WTC11 (cell line): ENCODE results near the gene TAS1R1. TPM values are rescaled to one million over a fixed set of nuclear protein-coding genes. Genes with fewer than 3 reads are reported as not detected.

ENCODE experiments used
- ATAC-seq: fragments of 200-7000 bp; cut with Tn5 transposase; 2 replicates; pipeline ENCODE4 v1.10.0; 2021; ENCODE audit warnings: mild to moderate bottlenecking, moderate library complexity
- CTCF ChIA-PET: fragments of 300-600 bp; sonication (Branson Sonifier 250); formaldehyde crosslinking; loops from one replicate; lab custom pipeline; 2021; ENCODE audit warnings: antibody characterized with exemption; lab: Charles Lee
- POLR2A ChIA-PET: fragments of 350-600 bp; sonication (Branson Sonifier 250); formaldehyde crosslinking; loops from one replicate; lab custom pipeline; 2021; ENCODE audit warnings: antibody characterized with exemption; lab: Charles Lee
- DNase-seq: peaks from one replicate; pipeline ENCODE4 v3.0.0; 2021; ENCODE audit warnings: low spot score
- H3K27ac Mint-ChIP-seq: 2 replicates; pipeline ENCODE4 v1.8.0; 2021; ENCODE audit warnings: mixed read lengths
- H3K27me3 Mint-ChIP-seq: 2 replicates; pipeline ENCODE4 v1.8.0; 2021; ENCODE audit warnings: low read depth, mild to moderate bottlenecking, moderate library complexity, mixed read lengths
- H3K36me3 Mint-ChIP-seq: 2 replicates; pipeline ENCODE4 v1.8.0; 2021; ENCODE audit warnings: mixed read lengths
- H3K4me1 Mint-ChIP-seq: 2 replicates; pipeline ENCODE4 v1.8.0; 2022; ENCODE audit warnings: mixed read lengths
- H3K4me3 Mint-ChIP-seq: 2 replicates; pipeline ENCODE4 v1.8.0; 2021; ENCODE audit warnings: mild to moderate bottlenecking, moderate library complexity, mixed read lengths
- H3K9me3 Mint-ChIP-seq: 2 replicates; pipeline ENCODE4 v1.8.0; 2021; ENCODE audit warnings: mixed read lengths
- ATF1 ChIP-seq: sonication (generic); formaldehyde crosslinking; IDR thresholded peaks from 2 replicates; pipeline ENCODE4 v1.8.1; 2023; ENCODE audit warnings: mild to moderate bottlenecking, moderate library complexity, missing genetic modification reagents
- ESRRA ChIP-seq: sonication (generic); formaldehyde crosslinking; IDR thresholded peaks from 2 replicates; pipeline ENCODE4 v1.8.1; 2022; ENCODE audit warnings: mild to moderate bottlenecking, missing genetic modification reagents, borderline replicate concordance
- GRHL2 ChIP-seq: fragments of 250-450 bp; sonication (Bioruptor Pico); IDR thresholded peaks from 2 replicates; pipeline ENCODE4 v1.8.0; 2022; ENCODE audit warnings: mild to moderate bottlenecking, moderate library complexity; ENCODE audit not compliant: insufficient replicate concordance, severe bottlenecking
- MYBL2 ChIP-seq: sonication (generic); formaldehyde crosslinking; IDR thresholded peaks from 2 replicates; pipeline ENCODE4 v1.8.1; 2023; ENCODE audit warnings: mild to moderate bottlenecking, moderate library complexity, missing genetic modification reagents
- PRRX2 ChIP-seq: fragments of 250-450 bp; sonication (Bioruptor Pico); IDR thresholded peaks from 2 replicates; pipeline ENCODE4 v1.8.0; 2021; ENCODE audit warnings: mild to moderate bottlenecking
- TEAD1 ChIP-seq: sonication (generic); formaldehyde crosslinking; IDR thresholded peaks from 2 replicates; pipeline ENCODE4 v1.8.0; 2022; ENCODE audit warnings: mild to moderate bottlenecking, missing genetic modification reagents
- total RNA-seq: library from RNA; stranded (reverse); gene quantifications from 3 replicates; pipeline ENCODE4 v1.2.3, GENCODE V29; 2021
- TF ChIP-seq, protein P1 (sequence below): sonication (generic); formaldehyde crosslinking; IDR thresholded peaks from 2 replicates; pipeline ENCODE4 v1.8.0; 2022; ENCODE audit warnings: mild to moderate bottlenecking, missing genetic modification reagents
- TF ChIP-seq, protein P2 (sequence below): sonication (generic); formaldehyde crosslinking; IDR thresholded peaks from 2 replicates; pipeline ENCODE4 v1.8.1; 2023; ENCODE audit warnings: mild to moderate bottlenecking, missing genetic modification reagents, borderline replicate concordance
- TF ChIP-seq, protein P3 (sequence below): sonication (generic); formaldehyde crosslinking; IDR thresholded peaks from 2 replicates; pipeline ENCODE4 v1.8.0; 2022; ENCODE audit warnings: missing genetic modification reagents

The TAS1R1 gene
- total RNA-seq, 1 experiment from 2014 or later: 0.11 TPM

DNA sequence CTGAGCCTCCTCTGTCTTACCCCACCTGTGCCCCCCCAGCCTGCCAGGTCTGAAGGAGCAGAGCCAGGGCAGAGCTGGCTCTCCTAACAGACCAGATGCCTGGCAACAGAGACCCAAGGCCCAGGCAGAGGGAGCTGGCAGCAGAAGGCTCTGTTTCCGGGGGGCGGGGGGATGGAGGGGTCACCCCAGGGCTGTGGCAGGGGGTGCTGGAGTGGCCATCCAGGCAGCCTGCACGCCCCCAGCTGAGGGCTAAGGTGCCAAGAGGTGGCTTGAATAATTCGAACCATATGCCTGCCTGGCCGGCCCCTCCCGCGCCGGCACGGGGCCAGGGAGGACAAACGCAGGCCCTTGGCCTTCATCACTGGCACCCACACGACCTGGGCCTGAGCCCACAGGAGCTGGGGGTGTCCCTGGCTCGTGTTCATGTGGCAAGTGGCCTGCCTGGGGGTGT lies 47.6 kb upstream of the TAS1R1 start:
- ATAC-seq (no peak), DNase-seq (no peak)
- Mint-ChIP-seq H3K9me3 (no peaks in the 10 kb centered on the region), H3K4me3 (no peak overlapping the region), H3K27ac (no peak overlapping the region), H3K36me3 (no peaks in the 10 kb centered on the region), H3K27me3 (no peaks in the 10 kb centered on the region; the same call in 1 of the 2 replicates), H3K4me1 (no peaks in the 10 kb centered on the region)
- CTCF ChIA-PET: interaction anchor here (0.6 to 5.3 kb wide), 5 partner anchors 16 to 93 kb away, joined by 3 to 25 read pairs (median 5); partner anchors contain the start of gene TNFRSF25
- POLR2A ChIA-PET: interaction anchor here (0.6 kb wide), 1 partner anchor 291 kb away, joined by 3 read pairs; no protein-coding TSS in a partner anchor
- TF ChIP-seq TEAD1 (CRISPR knock-in tag): no peak

GRCh38 chr1:6508154-6508815 lies 46.8 kb upstream of the TAS1R1 start:
- POLR2A ChIA-PET: no interaction called here
- CTCF ChIA-PET: interaction anchor here (0.7 to 1.5 kb wide), 4 partner anchors 11 to 124 kb away, joined by 3 to 5 read pairs (median 4); partner anchors contain the start of genes NOL9 and TAS1R1

More at GRCh38 chr1:6508154-6508815, 46.8 kb upstream of the TAS1R1 start:
- Mint-ChIP-seq H3K4me3 (no peak overlapping the region), H3K27ac (no peak overlapping the region), H3K9me3 (no peaks in the 10 kb centered on the region), H3K36me3 (no peaks in the 10 kb centered on the region), H3K27me3 (no peaks in the 10 kb centered on the region; the same call in 1 of the 2 replicates), H3K4me1 (no peaks in the 10 kb centered on the region)
- no peak for TF ChIP-seq ATF1 (CRISPR knock-in tag)
- TF ChIP-seq MYBL2 (CRISPR knock-in tag): no peak
- TF ChIP-seq, protein P1, sequence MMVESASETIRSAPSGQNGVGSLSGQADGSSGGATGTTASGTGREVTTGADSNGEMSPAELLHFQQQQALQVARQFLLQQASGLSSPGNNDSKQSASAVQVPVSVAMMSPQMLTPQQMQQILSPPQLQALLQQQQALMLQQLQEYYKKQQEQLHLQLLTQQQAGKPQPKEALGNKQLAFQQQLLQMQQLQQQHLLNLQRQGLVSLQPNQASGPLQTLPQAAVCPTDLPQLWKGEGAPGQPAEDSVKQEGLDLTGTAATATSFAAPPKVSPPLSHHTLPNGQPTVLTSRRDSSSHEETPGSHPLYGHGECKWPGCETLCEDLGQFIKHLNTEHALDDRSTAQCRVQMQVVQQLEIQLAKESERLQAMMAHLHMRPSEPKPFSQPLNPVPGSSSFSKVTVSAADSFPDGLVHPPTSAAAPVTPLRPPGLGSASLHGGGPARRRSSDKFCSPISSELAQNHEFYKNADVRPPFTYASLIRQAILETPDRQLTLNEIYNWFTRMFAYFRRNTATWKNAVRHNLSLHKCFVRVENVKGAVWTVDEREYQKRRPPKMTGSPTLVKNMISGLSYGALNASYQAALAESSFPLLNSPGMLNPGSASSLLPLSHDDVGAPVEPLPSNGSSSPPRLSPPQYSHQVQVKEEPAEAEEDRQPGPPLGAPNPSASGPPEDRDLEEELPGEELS: no peak
- TF ChIP-seq, protein P2, sequence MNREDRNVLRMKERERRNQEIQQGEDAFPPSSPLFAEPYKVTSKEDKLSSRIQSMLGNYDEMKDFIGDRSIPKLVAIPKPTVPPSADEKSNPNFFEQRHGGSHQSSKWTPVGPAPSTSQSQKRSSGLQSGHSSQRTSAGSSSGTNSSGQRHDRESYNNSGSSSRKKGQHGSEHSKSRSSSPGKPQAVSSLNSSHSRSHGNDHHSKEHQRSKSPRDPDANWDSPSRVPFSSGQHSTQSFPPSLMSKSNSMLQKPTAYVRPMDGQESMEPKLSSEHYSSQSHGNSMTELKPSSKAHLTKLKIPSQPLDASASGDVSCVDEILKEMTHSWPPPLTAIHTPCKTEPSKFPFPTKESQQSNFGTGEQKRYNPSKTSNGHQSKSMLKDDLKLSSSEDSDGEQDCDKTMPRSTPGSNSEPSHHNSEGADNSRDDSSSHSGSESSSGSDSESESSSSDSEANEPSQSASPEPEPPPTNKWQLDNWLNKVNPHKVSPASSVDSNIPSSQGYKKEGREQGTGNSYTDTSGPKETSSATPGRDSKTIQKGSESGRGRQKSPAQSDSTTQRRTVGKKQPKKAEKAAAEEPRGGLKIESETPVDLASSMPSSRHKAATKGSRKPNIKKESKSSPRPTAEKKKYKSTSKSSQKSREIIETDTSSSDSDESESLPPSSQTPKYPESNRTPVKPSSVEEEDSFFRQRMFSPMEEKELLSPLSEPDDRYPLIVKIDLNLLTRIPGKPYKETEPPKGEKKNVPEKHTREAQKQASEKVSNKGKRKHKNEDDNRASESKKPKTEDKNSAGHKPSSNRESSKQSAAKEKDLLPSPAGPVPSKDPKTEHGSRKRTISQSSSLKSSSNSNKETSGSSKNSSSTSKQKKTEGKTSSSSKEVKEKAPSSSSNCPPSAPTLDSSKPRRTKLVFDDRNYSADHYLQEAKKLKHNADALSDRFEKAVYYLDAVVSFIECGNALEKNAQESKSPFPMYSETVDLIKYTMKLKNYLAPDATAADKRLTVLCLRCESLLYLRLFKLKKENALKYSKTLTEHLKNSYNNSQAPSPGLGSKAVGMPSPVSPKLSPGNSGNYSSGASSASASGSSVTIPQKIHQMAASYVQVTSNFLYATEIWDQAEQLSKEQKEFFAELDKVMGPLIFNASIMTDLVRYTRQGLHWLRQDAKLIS (CRISPR knock-in tag): no peak
- TF ChIP-seq, protein P3, sequence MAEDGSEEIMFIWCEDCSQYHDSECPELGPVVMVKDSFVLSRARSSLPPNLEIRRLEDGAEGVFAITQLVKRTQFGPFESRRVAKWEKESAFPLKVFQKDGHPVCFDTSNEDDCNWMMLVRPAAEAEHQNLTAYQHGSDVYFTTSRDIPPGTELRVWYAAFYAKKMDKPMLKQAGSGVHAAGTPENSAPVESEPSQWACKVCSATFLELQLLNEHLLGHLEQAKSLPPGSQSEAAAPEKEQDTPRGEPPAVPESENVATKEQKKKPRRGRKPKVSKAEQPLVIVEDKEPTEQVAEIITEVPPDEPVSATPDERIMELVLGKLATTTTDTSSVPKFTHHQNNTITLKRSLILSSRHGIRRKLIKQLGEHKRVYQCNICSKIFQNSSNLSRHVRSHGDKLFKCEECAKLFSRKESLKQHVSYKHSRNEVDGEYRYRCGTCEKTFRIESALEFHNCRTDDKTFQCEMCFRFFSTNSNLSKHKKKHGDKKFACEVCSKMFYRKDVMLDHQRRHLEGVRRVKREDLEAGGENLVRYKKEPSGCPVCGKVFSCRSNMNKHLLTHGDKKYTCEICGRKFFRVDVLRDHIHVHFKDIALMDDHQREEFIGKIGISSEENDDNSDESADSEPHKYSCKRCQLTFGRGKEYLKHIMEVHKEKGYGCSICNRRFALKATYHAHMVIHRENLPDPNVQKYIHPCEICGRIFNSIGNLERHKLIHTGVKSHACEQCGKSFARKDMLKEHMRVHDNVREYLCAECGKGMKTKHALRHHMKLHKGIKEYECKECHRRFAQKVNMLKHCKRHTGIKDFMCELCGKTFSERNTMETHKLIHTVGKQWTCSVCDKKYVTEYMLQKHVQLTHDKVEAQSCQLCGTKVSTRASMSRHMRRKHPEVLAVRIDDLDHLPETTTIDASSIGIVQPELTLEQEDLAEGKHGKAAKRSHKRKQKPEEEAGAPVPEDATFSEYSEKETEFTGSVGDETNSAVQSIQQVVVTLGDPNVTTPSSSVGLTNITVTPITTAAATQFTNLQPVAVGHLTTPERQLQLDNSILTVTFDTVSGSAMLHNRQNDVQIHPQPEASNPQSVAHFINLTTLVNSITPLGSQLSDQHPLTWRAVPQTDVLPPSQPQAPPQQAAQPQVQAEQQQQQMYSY: no peak
- no peak for TF ChIP-seq PRRX2 (CRISPR knock-in tag)
- no peak for TF ChIP-seq ESRRA (CRISPR knock-in tag)
- TF ChIP-seq GRHL2 (CRISPR knock-in tag): no peak
- ATAC-seq: no peak
- no peak for DNase-seq
